Suprapubic skin (tissue), 4 donors: ENCODE measurements around the gene ICAM1. TPM values are rescaled to one million over a fixed set of nuclear protein-coding genes. Genes with fewer than 3 reads are reported as not detected.

Experiments
- DNase-seq, 2 donors: peaks; one replicate each; pipeline ENCODE4 v3.0.0-alpha.2; 2019; ENCODE audit warnings: low spot score in 2 of 2
- H3K27ac ChIP-seq: fragments of 200-600 bp; sonication (generic); one replicate; pipeline ENCODE4 v1.5.1; 2019
- H3K27me3 ChIP-seq: fragments of 200-600 bp; sonication (generic); one replicate; pipeline ENCODE4 v1.5.1; 2019
- H3K36me3 ChIP-seq: fragments of 200-600 bp; sonication (generic); one replicate; pipeline ENCODE4 v1.5.1; 2019
- H3K4me1 ChIP-seq: fragments of 200-600 bp; sonication (generic); one replicate; pipeline ENCODE4 v1.5.1; 2019
- H3K4me3 ChIP-seq: fragments of 200-600 bp; sonication (generic); one replicate; pipeline ENCODE4 v1.5.1; 2019; ENCODE audit warnings: mild to moderate bottlenecking
- H3K9me3 ChIP-seq: fragments of 200-600 bp; sonication (generic); one replicate; pipeline ENCODE4 v1.5.1; 2019
- CTCF ChIP-seq, 2 donors: fragments of 200-600 bp in 1 of 2; fragments of 450-650 bp in 1 of 2; sonication (generic) in 1 of 2; IDR thresholded peaks; one replicate each; pipeline ENCODE4 v1.5.1; 2016 to 2019; ENCODE audit warnings: antibody characterized with exemption in 2 of 2, mild to moderate bottlenecking in 1 of 2, moderate library complexity in 1 of 2
- EP300 ChIP-seq: sonication (generic); formaldehyde crosslinking; IDR thresholded peaks from one replicate; pipeline ENCODE4 v1.6.1; 2017; ENCODE audit warnings: antibody characterized with exemption
- POLR2A ChIP-seq, 2 donors: fragments of 450-650 bp; IDR thresholded peaks; one replicate each; pipeline ENCODE4 v1.6.1; 2017; ENCODE audit warnings: antibody characterized with exemption in 2 of 2, mild to moderate bottlenecking in 2 of 2, moderate library complexity in 2 of 2
- POLR2AphosphoS5 ChIP-seq, 3 donors: sonication (generic); formaldehyde crosslinking; IDR thresholded peaks; one replicate each; pipeline ENCODE4 v1.6.1; 2017; ENCODE audit warnings: antibody characterized with exemption in 3 of 3
- WGBS: methylation state at CpG from one replicate; pipeline ENCODE4 v1.1.5; 2018; 5-methylcytosine and 5-hydroxymethylcytosine counted together
- total RNA-seq, 4 donors: library from RNA; depleted of rRNA; stranded (reverse); fragments of >200 nt; gene quantifications; one replicate each; pipeline ENCODE4 v1.1.0, GENCODE V29; 2016

ICAM1 gene
- total RNA-seq, 4 donors from 2014 or later = 9.1 to 11.1 (median 9.6) TPM

GRCh38 chr19:10266706-10267105 lies 4.2 kb upstream of the ICAM1 start:
- Histone ChIP-seq H3K4me3 (no peak overlapping the region), H3K9me3 (no peaks in the 10 kb centered on the region), H3K27me3 (no peaks in the 10 kb centered on the region), H3K27ac (no peak overlapping the region), H3K36me3 (no peaks in the 10 kb centered on the region), H3K4me1 (peaks cover 18% of the 10 kb centered on the region)
- DNase-seq = no peak
- TF ChIP-seq POLR2AphosphoS5 (IDR thresholded peaks at IDR 0.05) = no peak
- TF ChIP-seq POLR2A (IDR thresholded peaks at IDR 0.05) = no peak
- no peak for TF ChIP-seq EP300
- no peak for TF ChIP-seq CTCF (IDR thresholded peaks at IDR 0.05)
- 92% methylated on average over 7 of the region's 7 CpGs for WGBS

- 46% methylated on average over 3 of the region's 6 CpGs for WGBS
- no peaks in the 10 kb centered on the region for H3K27me3 ChIP-seq
- DNase-seq = no peak
- TF ChIP-seq POLR2AphosphoS5 (IDR thresholded peaks at IDR 0.05) = no peak
- no peak for TF ChIP-seq CTCF (IDR thresholded peaks at IDR 0.05)
- no peak for TF ChIP-seq POLR2A (IDR thresholded peaks at IDR 0.05)
- TF ChIP-seq EP300 = no peak
- no peak overlapping the region for H3K4me3 ChIP-seq
- peak overlapping the region; percentile 62 for H3K27ac ChIP-seq
- H3K36me3 ChIP-seq = no peaks in the 10 kb centered on the region
- H3K4me1 ChIP-seq = peaks cover 20% of the 10 kb centered on the region
- H3K9me3 ChIP-seq = no peaks in the 10 kb centered on the region
Observed at GRCh38 chr19:10268071-10268470, 2.8 kb upstream of the ICAM1 start.

- 14% methylated on average over 18 of the region's 59 CpGs for WGBS
Observed at GRCh38 chr19:10269333-10270179, 1.4 kb upstream of the ICAM1 start.

GRCh38 chr19:10270180-10270615 lies 722 bp upstream of the ICAM1 start:
- Histone ChIP-seq H3K4me1 (peaks cover 30% of the 10 kb centered on the region), H3K36me3 (peaks cover 9% of the 10 kb centered on the region), H3K4me3 (peak overlapping the region; percentile 47), H3K27ac (peak overlapping the region; percentile 82), H3K9me3 (no peaks in the 10 kb centered on the region), H3K27me3 (no peaks in the 10 kb centered on the region)
- DNase-seq = peak; percentile 89 to 92
- WGBS = 11% methylated on average over 15 of the region's 37 CpGs
- TF ChIP-seq POLR2AphosphoS5 (IDR thresholded peaks at IDR 0.05) (no peak), POLR2A (IDR thresholded peaks at IDR 0.05) (peak in 1 of 2 donors; percentile 8)

More at GRCh38 chr19:10269333-10270179, 1.4 kb upstream of the ICAM1 start:
- Histone ChIP-seq H3K4me3 (peak overlapping the region; percentile 47), H3K4me1 (peaks cover 26% of the 10 kb centered on the region), H3K27me3 (no peaks in the 10 kb centered on the region), H3K27ac (peak overlapping the region; percentile 82), H3K36me3 (peaks cover 4% of the 10 kb centered on the region), H3K9me3 (no peaks in the 10 kb centered on the region)
- TF ChIP-seq POLR2A (IDR thresholded peaks at IDR 0.05) (peak in 1 of 2 donors; percentile 20), POLR2AphosphoS5 (IDR thresholded peaks at IDR 0.05) (peak in 1 of 3 donors; percentile 37), CTCF (IDR thresholded peaks at IDR 0.05) (peak; percentile 90 to 94), EP300 (no peak)
- DNase-seq = peak in 1 of 2 donors; percentile 93

GRCh38 chr19:10271543-10272086 lies 695 bp downstream of the ICAM1 start:
- Histone ChIP-seq H3K4me1 (peaks cover 30% of the 10 kb centered on the region), H3K27me3 (no peaks in the 10 kb centered on the region), H3K36me3 (peaks cover 15% of the 10 kb centered on the region), H3K9me3 (no peaks in the 10 kb centered on the region), H3K4me3 (peak overlapping the region; percentile 47), H3K27ac (peak overlapping the region; percentile 82)
- no peak for TF ChIP-seq POLR2AphosphoS5 (IDR thresholded peaks at IDR 0.05)
- TF ChIP-seq CTCF (IDR thresholded peaks at IDR 0.05) = no peak
- no peak for TF ChIP-seq POLR2A (IDR thresholded peaks at IDR 0.05)
- 13% methylated on average over 5 of the region's 12 CpGs for WGBS
- DNase-seq = no peak
